ENCODE measurements around the gene RALGAPA2. TPM values are rescaled to one million over a fixed set of nuclear protein-coding genes. Genes with fewer than 3 reads are reported as not detected.

The RALGAPA2 gene
- polyA plus RNA-seq, 2 of the 4 experiments (the other 2 are of a cell fraction), result 4.0 to 4.7 TPM

DNA sequence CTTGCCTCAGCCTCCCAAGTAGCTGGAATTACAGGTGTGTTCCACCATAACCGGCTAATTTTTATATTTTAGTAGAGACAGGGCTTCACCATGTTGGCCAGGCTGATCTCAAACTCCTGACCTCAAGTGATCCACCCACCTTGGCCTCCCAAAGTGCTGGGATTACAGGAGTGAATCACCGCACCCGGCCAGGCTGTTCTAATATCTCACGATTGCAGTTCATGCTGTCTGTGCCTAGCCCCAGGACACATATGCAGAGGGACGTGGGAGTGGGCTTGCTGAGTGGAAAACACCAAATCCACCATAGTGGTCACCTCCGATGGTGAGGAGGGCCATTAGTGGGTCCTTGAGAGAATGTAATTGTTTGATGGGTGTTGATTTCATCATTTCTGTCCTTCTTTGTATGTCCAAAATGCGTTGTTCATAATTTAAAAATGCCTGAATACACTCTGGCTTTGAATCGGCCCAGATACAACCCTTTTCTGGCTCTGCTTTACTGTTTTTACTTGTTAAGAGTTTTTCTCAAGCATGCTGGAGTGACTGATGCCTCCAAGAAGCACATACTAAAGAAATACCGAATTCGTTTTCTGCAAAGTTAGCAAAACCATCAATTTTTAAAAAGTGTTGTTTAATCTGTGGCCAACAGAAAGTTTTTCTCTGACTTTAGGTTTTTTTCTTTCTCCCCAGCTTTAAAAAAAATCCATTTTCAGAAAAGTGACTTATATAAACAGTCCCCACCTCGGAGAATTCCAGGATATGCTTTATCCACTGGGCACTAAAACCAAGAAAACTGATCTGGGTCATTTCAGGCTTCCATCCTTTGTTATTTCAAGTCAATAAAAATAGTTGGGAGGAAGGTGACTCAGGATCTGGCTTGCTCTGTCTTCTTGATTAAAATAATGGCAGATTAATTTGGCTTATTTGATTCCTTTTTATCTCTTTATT lies 18.8 kb upstream of the RALGAPA2 start:
- no peaks in the 10 kb centered on the region for H3K9me3 ChIP-seq
- ATAC-seq (no peak), DNase-seq (ENCODE audit: low read depth in 1 of 2, low spot score in 1 of 2) (no peak), FAIRE-seq (no peak)
- WGBS (ENCODE audit: missing lambda C conversion rate), result 45% methylated on average over 11 of the region's 11 CpGs
- H3K27ac ChIP-seq, result no peak overlapping the region
- H3K4me1 ChIP-seq, result 0 out of 3 replicates have a peak, but pooled peaks cover 3% of the 10 kb centered on the region
- TF ChIP-seq MAFK (IDR thresholded peaks at IDR 0.05; ENCODE audit: partially characterized antibody), result peak; percentile 59
- TF ChIP-seq ZNF302 (CRISPR knock-in tag; IDR thresholded peaks at IDR 0.05), result no peak
- no peak for TF ChIP-seq CBX2 (IDR thresholded peaks at IDR 0.05; ENCODE audit: borderline replicate concordance, low read depth)
- no peak for TF ChIP-seq HEYL (CRISPR knock-in tag; IDR thresholded peaks at IDR 0.05)
- TF ChIP-seq, protein P1, sequence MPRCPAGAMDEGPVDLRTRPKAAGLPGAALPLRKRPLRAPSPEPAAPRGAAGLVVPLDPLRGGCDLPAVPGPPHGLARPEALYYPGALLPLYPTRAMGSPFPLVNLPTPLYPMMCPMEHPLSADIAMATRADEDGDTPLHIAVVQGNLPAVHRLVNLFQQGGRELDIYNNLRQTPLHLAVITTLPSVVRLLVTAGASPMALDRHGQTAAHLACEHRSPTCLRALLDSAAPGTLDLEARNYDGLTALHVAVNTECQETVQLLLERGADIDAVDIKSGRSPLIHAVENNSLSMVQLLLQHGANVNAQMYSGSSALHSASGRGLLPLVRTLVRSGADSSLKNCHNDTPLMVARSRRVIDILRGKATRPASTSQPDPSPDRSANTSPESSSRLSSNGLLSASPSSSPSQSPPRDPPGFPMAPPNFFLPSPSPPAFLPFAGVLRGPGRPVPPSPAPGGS (IDR thresholded peaks at IDR 0.05), result no peak
- H3K4me2 ChIP-seq, result no peak overlapping the region
- no peak overlapping the region for H3K4me3 ChIP-seq
- POLR2A ChIA-PET, result no interaction called here
- CTCF ChIA-PET, result interaction anchor here (0.8 to 2.6 kb wide), 3 partner anchors 9 to 38 kb away, joined by 3 to 7 read pairs (median 3); no protein-coding TSS in a partner anchor

DNA sequence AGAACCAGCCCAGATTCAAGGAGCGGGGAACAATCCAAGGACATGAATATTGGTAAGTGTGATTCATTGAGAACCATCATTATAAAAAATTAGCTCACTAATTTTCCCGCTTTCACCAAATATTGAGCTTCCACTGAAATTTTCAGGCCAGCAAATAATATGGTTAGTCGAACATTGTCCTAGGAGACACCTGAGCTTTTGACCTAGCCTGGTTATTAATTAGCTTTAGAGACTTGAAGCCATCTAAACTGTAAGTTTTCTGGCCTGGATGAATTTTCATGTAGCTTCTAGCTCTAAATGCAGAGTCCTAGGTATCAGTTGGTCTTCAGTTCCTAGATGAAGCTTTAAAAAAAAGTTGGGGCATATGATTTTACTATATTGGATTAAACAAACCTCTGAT lies 17.1 kb upstream of the RALGAPA2 start:
- H3K4me2 ChIP-seq, result no peak overlapping the region
- ChIA-PET CTCF (interaction anchor here (0.6 to 1.4 kb wide), 4 partner anchors 16 to 1843 kb away, joined by 3 to 4 read pairs (median 3); no protein-coding TSS in a partner anchor), POLR2A (no interaction called here)
- ATAC-seq (no peak), FAIRE-seq (no peak), DNase-seq (ENCODE audit: low read depth in 1 of 2, low spot score in 1 of 2) (no peak)
- H3K4me1 ChIP-seq, result 0 out of 3 replicates have a peak, but pooled peaks cover 3% of the 10 kb centered on the region
- H3K9me3 ChIP-seq, result no peaks in the 10 kb centered on the region
- H3K4me3 ChIP-seq, result no peak overlapping the region
- TF ChIP-seq ZFP36 (IDR thresholded peaks at IDR 0.05; ENCODE audit: borderline replicate concordance, partially characterized antibody) (no peak), RAD21 (conservative IDR thresholded peaks at IDR 0.05 in 1 of 2, IDR thresholded peaks at IDR 0.05 in 1 of 2) (no peak), MYC (IDR thresholded peaks at IDR 0.05; ENCODE audit: borderline replicate concordance, low read length) (no peak), FOXS1 (CRISPR knock-in tag; IDR thresholded peaks at IDR 0.05) (no peak)
- TF ChIP-seq, protein P2, sequence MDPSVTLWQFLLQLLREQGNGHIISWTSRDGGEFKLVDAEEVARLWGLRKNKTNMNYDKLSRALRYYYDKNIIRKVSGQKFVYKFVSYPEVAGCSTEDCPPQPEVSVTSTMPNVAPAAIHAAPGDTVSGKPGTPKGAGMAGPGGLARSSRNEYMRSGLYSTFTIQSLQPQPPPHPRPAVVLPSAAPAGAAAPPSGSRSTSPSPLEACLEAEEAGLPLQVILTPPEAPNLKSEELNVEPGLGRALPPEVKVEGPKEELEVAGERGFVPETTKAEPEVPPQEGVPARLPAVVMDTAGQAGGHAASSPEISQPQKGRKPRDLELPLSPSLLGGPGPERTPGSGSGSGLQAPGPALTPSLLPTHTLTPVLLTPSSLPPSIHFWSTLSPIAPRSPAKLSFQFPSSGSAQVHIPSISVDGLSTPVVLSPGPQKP (IDR thresholded peaks at IDR 0.05; ENCODE audit: low read depth, low read length), result no peak
- 42% methylated on average over 3 of the region's 3 CpGs for WGBS (ENCODE audit: missing lambda C conversion rate)
- H3K27ac ChIP-seq, result no peak overlapping the region

DNA sequence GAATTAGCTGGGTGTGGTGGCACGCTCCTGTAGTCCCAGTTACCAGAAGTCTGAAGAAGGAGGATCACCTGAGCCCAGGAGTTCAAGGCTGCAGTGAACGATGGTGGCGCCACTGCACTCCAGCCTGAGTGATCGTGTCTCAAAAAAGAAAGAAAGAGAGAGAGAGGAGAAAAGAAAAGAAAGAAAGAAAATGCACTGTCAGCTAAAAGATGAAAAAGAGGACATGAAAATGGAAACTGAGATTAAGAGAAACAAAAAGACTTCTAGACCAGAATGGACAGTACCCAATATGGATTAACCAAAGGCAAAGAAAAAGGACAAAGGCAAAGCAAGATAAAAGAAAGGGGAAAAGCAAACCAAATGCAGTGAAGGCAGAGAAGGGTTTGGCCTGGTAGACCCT lies 9.0 kb upstream of the RALGAPA2 start:
- Histone ChIP-seq H3K9me3 (no peaks in the 10 kb centered on the region), H3K27ac (no peak overlapping the region), H3K4me2 (no peak overlapping the region), H3K4me3 (no peak overlapping the region), H3K4me1 (no peaks in the 10 kb centered on the region)
- no peak for FAIRE-seq
- POLR2A ChIA-PET, result no interaction called here
- no peak for ATAC-seq
- 74% methylated on average over 4 of the region's 4 CpGs for WGBS (ENCODE audit: missing lambda C conversion rate)
- no peak for DNase-seq (ENCODE audit: low read depth in 1 of 2, low spot score in 1 of 2)
- CTCF ChIA-PET, result interaction anchor here (2.0 kb wide), 1 partner anchor 10 kb away, joined by 7 read pairs; no protein-coding TSS in a partner anchor
- TF ChIP-seq CHD2 (IDR thresholded peaks at IDR 0.05; ENCODE audit: low read length, partially characterized antibody), result no peak
- TF ChIP-seq MAFK (IDR thresholded peaks at IDR 0.05; ENCODE audit: partially characterized antibody), result peak; percentile 98
- TF ChIP-seq, protein P3, sequence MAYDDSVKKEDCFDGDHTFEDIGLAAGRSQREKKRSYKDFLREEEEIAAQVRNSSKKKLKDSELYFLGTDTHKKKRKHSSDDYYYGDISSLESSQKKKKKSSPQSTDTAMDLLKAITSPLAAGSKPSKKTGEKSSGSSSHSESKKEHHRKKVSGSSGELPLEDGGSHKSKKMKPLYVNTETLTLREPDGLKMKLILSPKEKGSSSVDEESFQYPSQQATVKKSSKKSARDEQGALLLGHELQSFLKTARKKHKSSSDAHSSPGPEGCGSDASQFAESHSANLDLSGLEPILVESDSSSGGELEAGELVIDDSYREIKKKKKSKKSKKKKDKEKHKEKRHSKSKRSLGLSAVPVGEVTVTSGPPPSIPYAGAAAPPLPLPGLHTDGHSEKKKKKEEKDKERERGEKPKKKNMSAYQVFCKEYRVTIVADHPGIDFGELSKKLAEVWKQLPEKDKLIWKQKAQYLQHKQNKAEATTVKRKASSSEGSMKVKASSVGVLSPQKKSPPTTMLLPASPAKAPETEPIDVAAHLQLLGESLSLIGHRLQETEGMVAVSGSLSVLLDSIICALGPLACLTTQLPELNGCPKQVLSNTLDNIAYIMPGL (CRISPR knock-in tag; IDR thresholded peaks at IDR 0.05; ENCODE audit: borderline replicate concordance), result no peak
- TF ChIP-seq CBX8 (IDR thresholded peaks at IDR 0.05), result no peak
- TF ChIP-seq POLR2A (IDR thresholded peaks at IDR 0.05; ENCODE audit: low read length), result no peak
- TF ChIP-seq EP300 (IDR thresholded peaks at IDR 0.05), result no peak
- no peak for TF ChIP-seq NR3C1 (IDR thresholded peaks at IDR 0.05)
- TF ChIP-seq FOSB (CRISPR knock-in tag; IDR thresholded peaks at IDR 0.05), result no peak
